Dedifferentiated amniotic fluid mesenchymal stem cell (primary cell): ENCODE results near the gene SLC25A11.
A peak's percentile ranks its signal among the peaks of the same experiment; 100 is the strongest.

Source experiments
- DNase-seq: peaks from one replicate; pipeline ENCODE4 v3.0.0-alpha.2; 2016; ENCODE audit errors: extremely low spot score

The SLC25A11 gene

DNA sequence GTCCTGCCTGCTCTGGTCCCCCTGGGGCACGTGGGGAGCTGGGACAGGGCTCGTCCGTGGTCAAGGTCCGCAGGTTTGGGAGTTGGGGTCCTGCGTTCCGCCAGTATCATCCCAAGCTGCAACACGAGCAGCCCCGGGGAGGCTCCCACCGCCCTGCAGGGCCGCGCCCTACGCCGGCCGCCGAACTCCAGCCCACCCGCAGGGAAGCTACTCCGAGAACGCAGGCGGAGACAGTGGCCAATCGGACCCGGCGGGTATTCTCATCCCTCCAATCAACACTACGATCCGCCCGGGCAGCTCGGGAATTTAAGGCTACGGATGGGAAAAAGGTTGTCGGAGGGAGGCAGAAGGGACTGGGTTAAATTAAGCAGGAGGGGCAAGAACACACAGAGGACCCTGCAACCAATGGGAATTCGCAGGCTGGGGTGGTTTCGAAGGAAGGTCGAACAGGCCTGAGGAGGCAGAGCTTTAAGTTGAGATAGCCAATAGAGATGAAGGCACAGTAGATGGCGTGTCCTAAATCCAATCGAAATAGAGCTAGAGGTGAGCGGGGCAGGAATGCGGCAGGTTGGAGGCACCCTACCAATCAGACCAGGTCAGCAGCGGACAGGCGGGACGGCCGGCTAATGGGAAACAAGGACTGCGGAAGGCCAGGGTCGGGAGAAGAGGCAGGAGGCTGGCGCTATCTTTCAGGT is 27.1 kb upstream of the SLC25A11 start:
- peak; percentile 99 for DNase-seq

DNA sequence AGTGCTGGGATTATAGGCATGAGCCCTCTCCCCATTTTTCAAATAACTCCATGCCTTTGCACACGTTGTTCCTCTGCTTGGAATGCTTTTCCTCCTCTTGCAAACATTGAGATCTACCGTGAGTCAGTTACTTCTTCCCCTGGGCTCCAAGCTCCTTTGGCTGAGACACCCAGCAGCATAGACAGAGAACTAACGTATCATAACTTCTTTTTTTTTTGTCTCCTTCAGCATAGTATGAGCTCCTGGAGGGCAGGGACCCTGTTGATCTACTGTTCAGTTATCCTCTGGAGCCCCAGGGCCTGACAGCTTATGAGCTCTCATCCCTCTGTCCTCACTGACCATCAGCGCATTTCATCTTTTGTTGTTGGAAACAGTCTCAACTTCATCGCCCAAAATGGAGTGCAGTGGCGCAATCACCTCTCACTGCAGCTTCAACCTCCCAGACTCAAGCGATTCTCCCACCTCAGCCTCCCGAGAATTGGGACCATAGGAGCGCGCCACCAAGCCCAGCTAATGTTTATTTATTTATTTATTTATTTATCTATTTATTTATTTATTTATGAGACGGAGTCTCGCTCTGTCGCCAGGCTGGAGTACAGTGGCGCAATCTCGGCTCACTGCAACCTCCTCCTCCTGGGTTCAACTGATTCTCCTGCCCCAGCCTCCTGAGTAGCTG is 25.6 kb upstream of the SLC25A11 start:
- no peak for DNase-seq

DNA sequence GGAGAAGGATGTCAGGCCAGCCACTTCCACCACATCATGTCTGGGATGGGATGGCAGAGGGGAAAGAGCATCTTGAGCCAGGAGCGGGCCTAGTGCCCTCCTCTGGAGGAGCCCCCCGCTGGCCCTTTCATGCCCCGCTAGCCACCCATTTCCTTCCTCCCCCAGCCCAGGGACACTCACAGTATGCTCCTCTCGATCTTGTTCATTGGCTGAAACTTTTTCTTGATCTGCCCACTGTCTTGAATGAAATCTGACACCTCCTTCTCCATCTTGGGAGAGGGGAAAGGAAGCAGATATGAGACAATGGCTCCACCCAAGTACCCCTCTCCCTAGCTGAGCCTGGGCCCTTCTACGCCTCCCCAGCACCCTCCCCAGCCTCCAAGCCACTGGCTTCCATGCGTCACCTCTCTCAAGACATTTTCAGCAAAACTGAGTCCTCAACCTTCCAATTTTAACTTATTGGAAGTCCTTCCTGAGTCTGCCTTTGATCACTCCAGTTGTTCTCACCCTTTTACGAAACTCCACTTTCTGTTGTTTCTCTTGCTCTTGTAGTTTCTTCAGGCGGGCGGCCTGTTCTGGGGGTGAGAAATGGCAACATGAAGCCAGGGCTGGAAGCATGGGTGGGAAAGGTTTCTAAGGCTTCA is 20.6 kb upstream of the SLC25A11 start:
- no peak for DNase-seq

DNA sequence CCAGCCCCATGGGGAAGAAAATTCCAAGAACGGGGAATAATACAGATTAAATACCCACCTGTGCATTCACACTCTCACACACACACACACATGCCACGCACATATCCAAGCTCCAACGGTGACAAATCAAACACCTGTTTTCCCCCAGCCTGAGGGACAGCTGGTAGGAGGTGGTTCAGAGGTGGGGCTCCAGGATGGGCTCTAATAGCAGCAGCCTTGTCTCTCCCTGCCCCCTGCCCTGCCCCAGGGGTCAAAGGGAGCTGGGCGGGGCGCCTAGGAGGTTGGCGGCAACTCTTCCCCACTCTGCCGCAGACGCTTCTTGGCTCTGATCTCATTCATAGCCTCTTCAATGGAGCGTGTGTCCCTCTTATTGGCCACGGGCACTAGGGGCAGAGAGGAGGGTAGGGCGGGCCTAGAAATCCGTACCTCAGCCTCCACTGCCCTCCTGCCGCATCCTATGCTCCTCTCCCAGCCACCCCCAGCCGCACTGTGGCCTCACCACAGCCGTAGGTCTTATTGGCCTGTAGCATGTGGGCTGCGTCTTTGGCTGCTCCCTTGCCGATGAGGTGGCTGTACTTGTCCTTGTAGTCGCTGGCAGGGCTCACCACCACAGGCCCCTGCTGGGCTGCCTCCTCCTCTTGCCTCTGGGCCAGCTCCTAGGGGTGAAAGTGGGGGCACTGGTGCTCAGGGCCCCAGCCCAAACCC is 19.6 kb upstream of the SLC25A11 start:
- no peak for DNase-seq

DNA sequence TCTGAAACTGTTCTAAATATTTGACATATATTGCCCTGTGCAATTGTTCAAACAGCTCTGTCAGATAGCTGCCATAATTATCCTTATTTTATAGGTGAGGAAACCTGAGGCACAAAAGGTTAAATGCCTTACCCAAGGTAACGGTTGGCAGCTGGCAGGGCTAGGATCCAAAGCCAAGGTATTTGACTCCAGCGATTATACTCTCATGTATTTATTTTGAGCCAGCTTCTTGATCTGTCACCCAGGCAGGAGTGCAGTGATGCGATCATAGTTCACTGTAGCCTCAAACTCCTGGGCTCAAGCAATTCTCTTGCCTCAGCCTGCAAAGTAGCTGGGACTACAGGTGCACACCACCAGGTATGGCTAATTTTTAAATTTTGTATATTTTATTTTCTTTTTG is 18.3 kb upstream of the SLC25A11 start:
- DNase-seq: no peak

DNA sequence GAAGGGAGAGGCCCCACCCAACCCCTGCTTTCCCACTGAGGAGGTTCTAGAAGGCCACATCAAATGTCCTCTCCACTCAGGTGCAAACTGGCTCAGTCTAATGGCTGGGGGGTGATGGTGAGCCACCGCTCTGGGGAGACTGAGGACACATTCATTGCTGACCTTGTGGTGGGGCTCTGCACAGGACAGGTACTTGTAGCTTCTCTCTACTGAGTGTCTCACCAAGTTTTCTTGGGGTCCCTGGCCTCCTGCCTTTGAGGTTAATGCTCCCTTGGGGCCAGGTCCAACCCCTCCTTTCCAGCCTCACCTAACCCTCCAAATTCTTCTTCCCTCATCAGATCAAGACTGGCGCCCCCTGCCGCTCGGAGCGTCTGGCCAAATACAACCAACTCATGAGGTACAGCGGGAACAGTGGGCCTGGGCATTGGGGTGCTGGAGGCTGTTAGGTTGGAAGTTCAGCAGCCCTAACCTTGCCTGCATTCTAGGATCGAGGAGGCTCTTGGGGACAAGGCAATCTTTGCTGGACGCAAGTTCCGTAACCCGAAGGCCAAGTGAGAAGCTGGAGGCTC is 16.7 kb upstream of the SLC25A11 start:
- DNase-seq: no peak

DNA sequence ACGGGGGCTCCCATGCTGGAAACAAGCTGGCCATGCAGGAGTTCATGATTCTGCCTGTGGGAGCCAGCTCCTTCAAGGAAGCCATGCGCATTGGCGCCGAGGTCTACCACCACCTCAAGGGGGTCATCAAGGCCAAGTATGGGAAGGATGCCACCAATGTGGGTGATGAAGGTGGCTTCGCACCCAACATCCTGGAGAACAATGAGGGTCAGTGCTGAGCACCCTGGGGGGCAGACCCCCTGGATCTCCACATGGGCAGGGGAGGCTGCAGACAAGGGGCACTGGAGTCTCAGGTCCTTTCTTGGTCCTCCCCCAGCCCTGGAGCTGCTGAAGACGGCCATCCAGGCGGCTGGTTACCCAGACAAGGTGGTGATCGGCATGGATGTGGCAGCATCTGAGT is 15.2 kb upstream of the SLC25A11 start:
- no peak for DNase-seq

DNA sequence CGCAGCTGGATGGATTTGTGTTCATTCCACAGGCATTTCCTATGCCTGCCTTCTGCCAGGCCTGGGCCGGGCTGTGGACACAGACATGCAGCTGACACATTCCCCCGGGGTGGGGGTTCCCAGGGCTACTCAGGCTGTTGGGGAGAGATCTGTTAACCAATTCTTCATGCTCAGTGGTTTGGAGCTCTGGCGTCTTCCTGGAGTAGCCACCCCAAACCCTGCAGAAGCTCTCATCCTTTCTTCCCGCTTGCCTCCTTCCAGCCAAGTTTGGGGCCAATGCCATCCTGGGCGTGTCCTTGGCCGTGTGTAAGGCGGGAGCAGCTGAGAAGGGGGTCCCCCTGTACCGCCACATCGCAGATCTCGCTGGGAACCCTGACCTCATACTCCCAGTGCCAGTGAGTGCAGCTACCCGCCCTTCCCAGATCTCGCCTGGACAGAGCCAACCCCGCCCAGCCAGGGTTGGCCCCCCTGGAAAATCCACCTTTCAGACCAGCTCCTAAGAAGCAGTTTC is 13.7 kb upstream of the SLC25A11 start:
- DNase-seq: peak; percentile 40

DNA sequence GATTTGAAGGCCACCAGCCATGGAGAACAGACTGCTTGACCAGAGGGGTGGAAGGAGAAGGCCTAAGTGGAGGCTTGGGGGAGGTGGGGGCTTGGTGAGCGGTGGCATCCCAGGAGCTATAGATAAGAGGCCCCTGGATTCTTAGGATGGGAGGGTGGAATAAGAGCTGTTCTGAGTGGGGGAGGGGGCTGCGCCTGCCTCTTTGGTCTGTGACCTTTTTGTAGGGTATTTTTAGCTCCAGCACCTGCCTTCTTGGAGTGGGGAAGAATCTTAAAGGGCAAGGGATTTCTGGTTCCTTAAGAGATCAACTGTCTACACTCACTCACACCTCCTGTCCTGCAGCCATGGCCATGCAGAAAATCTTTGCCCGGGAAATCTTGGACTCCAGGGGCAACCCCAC is 11.6 kb upstream of the SLC25A11 start:
- DNase-seq: no peak

DNA sequence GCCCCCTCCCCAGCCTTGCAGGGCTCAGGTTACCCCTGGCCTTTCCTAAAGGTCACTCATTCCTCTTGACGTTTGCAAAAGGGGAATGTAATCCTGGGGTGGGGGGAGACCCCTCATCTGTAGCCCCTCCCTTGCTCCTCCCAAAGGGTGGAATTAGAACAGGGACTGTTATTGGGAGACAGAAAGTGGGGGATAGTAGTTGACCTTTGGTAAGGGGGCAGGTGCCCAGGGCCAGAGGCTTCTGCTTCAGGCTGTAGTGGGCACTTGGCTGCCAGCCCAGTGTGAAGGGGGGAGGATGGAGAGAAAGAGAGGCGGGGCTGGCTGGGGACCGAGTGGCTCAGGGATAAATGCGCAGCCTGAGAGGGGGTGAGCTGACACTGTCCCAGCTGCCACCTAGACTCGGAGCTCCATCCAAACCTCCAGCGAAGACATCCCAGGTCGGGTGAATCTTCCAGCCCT is 10.9 kb upstream of the SLC25A11 start, which contains the start of gene ENO3:
Gene ENO3, plus strand, starts transcription at position 374 of the 459 bp plus-strand sequence. CDS start 711 bp downstream, outside the sequence.
- no peak for DNase-seq

DNA sequence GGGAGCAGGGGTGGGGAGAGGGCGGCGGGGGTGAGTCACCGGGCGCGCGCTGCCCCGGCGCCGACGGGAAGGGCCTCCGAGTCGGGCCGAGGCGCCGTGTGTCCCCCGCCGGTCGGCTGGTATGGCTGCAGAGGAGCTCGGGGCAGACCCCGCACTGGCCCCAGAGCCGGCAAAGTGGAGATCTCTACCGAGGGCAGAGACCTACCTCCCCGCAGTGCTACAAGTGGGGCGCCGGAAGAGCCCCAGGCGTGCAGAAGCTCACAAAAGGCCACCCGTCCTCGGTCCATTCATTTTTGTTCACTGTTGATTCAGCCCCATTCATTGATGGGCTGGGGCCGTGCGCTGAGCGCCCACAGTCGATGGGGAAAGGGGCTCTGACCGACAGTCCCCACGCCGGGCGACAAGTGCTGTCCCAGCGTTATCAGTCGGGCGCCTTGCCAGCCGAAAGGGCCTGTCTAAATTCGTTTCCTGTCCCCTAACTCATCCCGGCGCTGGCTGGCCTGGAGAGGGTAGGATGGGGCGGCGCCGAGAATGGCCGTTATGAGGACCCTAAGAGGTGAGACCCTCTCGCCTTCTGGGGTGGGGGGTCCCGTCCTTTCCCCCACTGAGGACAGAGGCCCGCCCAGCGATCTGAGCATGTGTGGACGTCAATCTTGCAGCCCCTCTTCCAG is 10.4 kb upstream of the SLC25A11 start:
- peak; percentile 18 for DNase-seq

DNA sequence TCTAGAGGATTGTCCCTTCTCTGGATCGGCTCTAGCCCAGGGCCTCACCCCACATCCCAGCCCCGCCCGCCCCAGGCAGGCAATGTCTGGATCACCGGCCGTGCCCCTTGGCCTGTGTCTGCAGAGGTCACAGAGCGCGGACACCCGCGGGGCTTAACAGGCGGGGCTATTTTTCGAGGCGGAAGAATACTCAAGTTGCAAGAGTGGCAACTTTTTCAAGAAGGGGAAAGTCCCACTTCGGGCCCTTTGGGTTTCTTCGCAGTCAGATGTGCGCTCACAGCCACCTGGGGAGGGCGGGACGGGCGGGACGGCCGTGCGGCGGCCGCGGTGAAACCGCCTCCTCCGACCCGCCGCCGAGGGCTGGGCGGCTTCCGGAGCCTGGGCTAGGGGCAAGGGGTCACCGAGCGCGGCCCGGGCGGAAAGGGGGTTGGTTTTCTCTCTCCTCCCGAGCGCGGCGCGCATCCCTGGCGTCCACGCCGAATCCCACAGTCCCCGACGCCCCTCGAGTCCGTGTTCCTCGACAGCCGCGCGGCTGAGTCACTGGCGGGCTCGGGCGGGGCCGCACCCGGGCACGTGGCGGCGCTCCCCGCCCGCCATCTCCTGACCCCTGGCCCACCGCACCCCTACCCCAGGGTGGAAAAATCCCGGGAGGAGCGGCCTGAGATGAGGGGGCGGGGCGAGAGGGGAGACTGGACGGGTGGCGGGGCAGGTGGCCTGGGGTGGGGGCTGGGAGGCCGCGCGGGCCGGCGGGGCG is 9.7 kb upstream of the SLC25A11 start:
- peak; percentile 30 for DNase-seq

DNA sequence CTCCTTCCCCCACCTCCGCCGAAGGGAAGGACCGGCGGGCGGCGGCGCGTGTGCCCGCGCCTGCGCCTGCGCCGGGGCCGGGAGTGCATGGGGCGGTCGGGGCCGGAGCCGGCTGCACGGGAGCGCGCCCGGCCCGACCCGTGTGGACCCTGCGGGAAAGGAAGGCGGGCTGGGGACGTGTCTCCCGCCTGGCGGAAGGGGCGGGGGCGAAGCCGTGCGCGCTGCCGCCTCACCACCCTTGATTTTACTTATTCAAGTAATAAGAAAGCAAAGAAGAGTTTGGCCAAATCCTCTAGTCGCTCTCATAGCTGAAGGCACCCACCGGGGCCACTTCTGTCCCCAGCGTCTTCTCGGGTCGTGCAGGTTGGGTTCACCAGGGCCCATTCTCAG is 9.1 kb upstream of the SLC25A11 start:
- DNase-seq: peak; percentile 76

DNA sequence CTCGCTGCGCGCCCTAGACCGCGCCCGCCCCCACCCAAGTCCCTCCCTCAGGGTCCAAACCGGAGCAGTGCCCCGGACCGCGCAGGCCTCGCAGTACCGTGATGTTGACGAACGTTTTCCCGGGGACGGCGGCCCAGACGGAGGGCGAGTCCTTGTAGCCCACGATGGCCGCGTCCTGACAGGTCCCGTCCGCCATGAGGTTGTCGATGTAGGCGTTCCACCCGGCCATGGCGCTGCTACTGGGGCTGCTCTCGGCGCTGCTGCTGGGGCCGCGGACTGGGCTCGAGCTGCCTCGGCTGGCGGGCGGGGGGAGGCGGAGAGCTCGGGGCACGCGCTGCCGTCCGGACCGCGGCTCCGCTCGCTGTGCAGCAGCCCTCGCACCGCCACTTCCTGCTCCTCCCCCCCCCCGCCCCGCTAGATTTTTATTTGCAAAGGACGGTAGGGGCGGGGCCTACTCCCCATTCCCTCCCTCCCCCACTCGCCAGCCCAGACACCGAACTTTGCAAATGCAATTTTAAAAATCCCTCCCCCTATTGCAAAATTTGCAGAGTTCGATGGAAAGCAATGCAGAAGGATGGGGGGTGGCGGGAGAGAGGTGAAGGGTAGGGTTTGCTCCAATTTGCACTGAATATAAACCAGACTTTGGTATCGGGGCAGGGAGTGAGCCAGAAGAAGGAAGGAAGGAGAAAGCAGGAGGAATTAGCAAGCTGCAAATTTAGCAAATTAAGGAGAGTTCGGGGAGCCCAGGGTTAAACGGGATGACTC is 8.5 kb upstream of the SLC25A11 start, which contains the start of gene PFN1:
Gene PFN1, minus strand, starts transcription at position 365 of the 765 bp plus-strand sequence. Its CDS starts 136 bp downstream, at position 229.
- DNase-seq: peak; percentile 89

DNA sequence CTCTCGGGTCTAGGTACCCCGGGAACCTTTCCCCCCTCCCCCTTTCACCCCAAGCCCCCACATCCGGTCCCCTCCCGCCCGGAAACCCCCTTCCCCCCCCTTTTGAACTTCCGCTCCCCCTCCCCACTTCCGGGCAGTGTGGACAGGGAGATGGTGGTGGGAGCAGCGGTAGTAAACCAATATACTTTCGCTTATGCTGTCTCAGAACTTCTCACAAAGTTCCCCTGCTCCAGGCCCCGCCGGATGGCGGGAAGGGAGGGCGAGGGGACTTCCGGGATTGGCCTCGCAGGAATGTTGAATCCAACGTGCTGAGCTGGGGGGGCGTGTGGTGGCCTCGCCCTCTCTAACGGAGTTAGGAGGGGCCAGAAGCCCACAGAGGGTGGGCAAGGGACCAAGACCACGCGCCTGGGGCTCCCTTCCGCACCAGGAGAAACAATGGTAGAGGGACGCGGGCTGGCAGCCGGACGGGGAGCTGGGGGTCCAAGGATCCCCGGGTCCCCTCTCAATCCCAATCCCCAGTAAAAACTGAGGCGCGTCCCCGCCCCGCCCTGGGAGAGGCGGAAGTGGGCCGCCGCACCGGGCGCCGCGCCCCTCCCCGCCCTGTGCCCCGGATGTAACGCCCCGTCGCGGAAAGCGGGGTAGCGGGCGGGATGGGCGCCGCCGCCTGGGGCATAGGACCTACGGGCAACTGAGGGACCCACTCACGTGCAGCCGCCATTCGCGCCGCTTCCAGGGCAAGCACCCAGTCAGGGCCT is 7.7 kb upstream of the SLC25A11 start:
- DNase-seq: peak; percentile 16

DNA sequence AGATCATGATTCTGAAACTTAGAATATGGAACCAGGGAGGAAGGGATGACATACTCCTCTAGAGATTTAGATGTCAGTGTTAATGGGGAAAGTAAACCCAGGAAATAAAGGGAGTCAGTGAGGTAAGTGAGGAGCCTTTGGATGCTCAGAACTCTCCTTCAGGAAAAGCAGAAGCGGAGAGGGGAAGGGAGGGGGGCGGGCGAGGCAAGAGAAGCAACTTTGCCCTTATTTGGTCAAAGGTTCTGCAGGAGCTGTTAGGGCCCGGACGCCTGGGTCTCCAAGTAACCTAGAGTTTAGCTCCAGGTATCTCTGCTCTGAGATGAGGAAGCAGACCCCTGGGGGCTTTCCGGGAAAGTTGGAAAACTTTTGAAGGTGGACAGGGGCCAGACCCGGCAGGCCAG is 7.2 kb upstream of the SLC25A11 start:
- no peak for DNase-seq

DNA sequence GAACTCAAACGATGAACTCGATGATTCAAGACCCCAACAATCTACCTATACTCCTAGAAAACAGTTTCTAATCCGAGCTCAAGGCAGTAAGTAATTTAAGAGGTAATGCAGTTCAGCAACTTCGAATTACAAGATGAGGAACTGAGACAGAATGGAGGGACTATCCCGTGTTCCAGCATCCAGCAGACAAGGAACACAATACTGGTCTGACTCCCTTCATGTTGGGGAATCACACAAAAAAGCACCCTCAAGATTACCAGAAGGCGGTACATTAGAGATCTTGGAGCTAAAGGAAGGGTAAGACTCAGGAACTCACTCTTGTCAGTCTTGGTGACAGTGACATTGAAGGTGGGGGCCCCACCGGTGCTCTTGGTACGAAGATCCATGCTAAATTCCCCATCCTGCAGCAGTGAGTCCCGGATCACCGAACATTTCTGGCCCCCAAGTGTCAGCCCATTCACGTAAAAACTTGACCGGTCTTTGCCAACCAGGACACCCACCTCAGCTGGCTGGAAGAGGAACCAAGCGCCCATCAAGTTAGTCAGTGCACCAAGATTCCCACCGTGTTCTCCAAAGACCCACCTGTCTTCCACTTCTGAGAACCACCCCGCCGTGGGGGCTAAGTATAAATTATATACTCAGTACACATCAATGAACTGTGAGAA is 6.6 kb upstream of the SLC25A11 start:
- DNase-seq: no peak

DNA sequence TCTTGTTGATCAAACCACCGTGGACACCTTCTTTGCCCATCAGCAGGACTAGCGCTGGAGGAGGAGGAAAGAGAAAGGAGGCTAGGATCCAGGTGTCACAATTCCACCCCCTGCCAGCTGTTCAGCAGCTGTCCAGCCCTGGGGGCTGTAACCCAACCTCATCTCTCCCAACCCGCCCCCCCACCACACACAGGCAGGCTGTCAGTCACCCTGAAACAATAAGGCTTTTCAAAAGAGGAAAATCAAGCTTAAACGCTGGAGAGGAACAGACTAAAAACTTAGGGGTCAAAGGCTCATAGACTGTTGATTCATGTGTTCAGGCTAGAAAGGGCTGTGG is 6.1 kb upstream of the SLC25A11 start:
- DNase-seq: no peak
